Psoas muscle (tissue), 8 donors: ENCODE data around the gene RGS17. TPM values are rescaled to one million over a fixed set of nuclear protein-coding genes. Genes with fewer than 3 reads are reported as not detected.

ENCODE experiments used
- ATAC-seq, 4 donors: fragments of 200-7000 bp; cut with Tn5 transposase; one replicate each; pipeline ENCODE4 v1.9.1; 2020; ENCODE audit warnings: moderate library complexity in 3 of 4, mild to moderate bottlenecking in 2 of 4
- DNase-seq, 2 donors: peaks; one replicate each; pipeline ENCODE4 v3.0.0-alpha.2; 2020
- H3K27ac ChIP-seq: fragments of 200-600 bp; one replicate; pipeline ENCODE4 v1.8.0; 2022
- H3K27me3 ChIP-seq, 3 donors: fragments of 200-600 bp in 1 of 3; one replicate each; pipeline versions ENCODE4 v1.6.1 to v1.8.0; 2013 to 2022; ENCODE audit warnings: low read length in 2 of 3, mild to moderate bottlenecking in 2 of 3, moderate library complexity in 1 of 3; ENCODE audit not compliant: insufficient read depth in 3 of 3
- H3K36me3 ChIP-seq, 2 donors: fragments of 200-600 bp in 1 of 2; one replicate each; pipeline versions ENCODE4 v1.6.1 to v1.8.0; 2013 to 2022; ENCODE audit warnings: low read depth in 1 of 2, mild to moderate bottlenecking in 1 of 2, moderate library complexity in 1 of 2; ENCODE audit not compliant: insufficient read depth in 1 of 2
- H3K4me1 ChIP-seq: fragments of 200-600 bp; one replicate; pipeline ENCODE4 v1.8.0; 2022
- H3K4me3 ChIP-seq: fragments of 200-600 bp; one replicate; pipeline ENCODE4 v1.8.0; 2022; ENCODE audit warnings: mild to moderate bottlenecking
- H3K9me3 ChIP-seq: fragments of 200-600 bp; one replicate; pipeline ENCODE4 v1.8.0; 2022
- CTCF ChIP-seq: fragments of 200-600 bp; IDR thresholded peaks from one replicate; pipeline ENCODE4 v1.8.0; 2022; ENCODE audit warnings: antibody characterized with exemption
- WGBS, 3 donors: extraction: QIAGEN DNeasy Blood & Tissue Kit; methylation state at CpG; one replicate each; pipeline versions ENCODE4 v1.1.6 to v1.1.7; 2013; 5-methylcytosine and 5-hydroxymethylcytosine counted together
- intact Hi-C, 2 donors: fragments of 100-400 bp; cut with DNase I; formaldehyde crosslinking; loops; one replicate each; pipeline versions ENCODE4 v1.11.0 to v1.14.2; 2022
- polyA plus RNA-seq, 3 donors: library from polyadenylated mRNA; stranded (reverse); fragments of 200-250 nt; gene quantifications; one replicate each; pipeline ENCODE4 v1.2.3, GENCODE V29; 2013
- total RNA-seq, 4 donors: library from RNA; stranded (reverse); fragmentation: NEBNext Ultra II Directional in 2 of 4; extraction: Animal tissue kit (Norgen Biotek cat#: 25700) in 2 of 4; gene quantifications; one replicate each; pipeline versions ENCODE4 v1.2.1 to v1.2.4, GENCODE V29; 2021 to 2023
- donor health status: healthy with polysubstance abuse.
- donor health status: DM: no; HTN: no; CAD: no; lungs with moderate emphysema.
- donor health status: Bipolar disorder and iron deficiency.
- donor health status: healthy.
- donor health status: DM: yes; HTN: yes; CAD: no.
- donor health status: DM: no; HTN: no; CAD: no.
- donor health status: DM: no; HTN: no; CAD: no.
- donor health status: DM: yes; HTN: yes; CAD: no.

The RGS17 gene
- total and polyA plus RNA-seq, 7 donors = 0.01 to 0.27 (median 0.15) TPM; not detected in 3

GRCh38 chr6:152957796-152958195 is 173.3 kb downstream of the RGS17 start:
- intact Hi-C loops = no loop called here

More at GRCh38 chr6:152957796-152958195, 173.3 kb downstream of the RGS17 start:
- Histone ChIP-seq H3K4me3 (no peak overlapping the region), H3K4me1 (no peaks in the 10 kb centered on the region), H3K9me3 (no peaks in the 10 kb centered on the region), H3K27me3 (no peaks in the 10 kb centered on the region), H3K36me3 (no peaks in the 10 kb centered on the region), H3K27ac (no peak overlapping the region)
- WGBS, 3 donors = 61 to 86% (median 65%) methylated on average over 1 of the region's 1 CpG
- TF ChIP-seq CTCF = no peak
- DNase-seq (no peak), ATAC-seq (no peak)

Other genes starting within 250 kb of the RGS17 start
- gene FBXO5, start 148.2 kb downstream of the RGS17 start, total RNA-seq = 1 to 10 TPM; 1.1 to 1.9 (median 1.5) TPM
- gene FBXO5, start 148.2 kb downstream of the RGS17 start, polyA plus RNA-seq = 1 to 10 TPM in 1 of 3 donors, under 1 TPM in 2; 0.76 to 1.3 (median 0.86) TPM
- 10 to 100 TPM; 20.3 to 45.1 (median 24.8) TPM for gene MTRF1L, start 128.6 kb downstream of the RGS17 start, total RNA-seq
- 10 to 100 TPM; 24.2 to 55.9 (median 42.5) TPM for gene MTRF1L, start 128.6 kb downstream of the RGS17 start, polyA plus RNA-seq